ENCODE results near the gene COG7. TPM values are rescaled to one million over a fixed set of nuclear protein-coding genes. Genes with fewer than 3 reads are reported as not detected.
"Not testable (repeated sequence)": the region's sequence is repeated elsewhere in the genome, so short reads cannot be mapped to it uniquely, and the experiment has no call there.

Gene COG7
- total and polyA plus RNA-seq, 7 donors = 6.7 to 14.7 (median 9.4) TPM

GRCh38 chr16:23469814-23470213 lies 16.8 kb upstream of the COG7 start:
- WGBS, 3 donors = 35 to 59% (median 46%) methylated on average over 6 of the region's 6 CpGs
- TF ChIP-seq CTCF (IDR thresholded peaks at IDR 0.05) = no peak
- H3K4me1 ChIP-seq = peaks cover 7% of the 10 kb centered on the region

GRCh38 chr16:23466162-23466885 lies 13.3 kb upstream of the COG7 start:
- H3K27ac ChIP-seq = peak overlapping the region; percentile 66
- DNase-seq = peak; percentile 33 to 85
- no peaks in the 10 kb centered on the region for H3K27me3 ChIP-seq (ENCODE audit: insufficient read depth in 3 of 3, low read length in 2 of 3)
- H3K4me3 ChIP-seq = no peak overlapping the region
- peaks cover 20% of the 10 kb centered on the region for H3K4me1 ChIP-seq
- H3K9me3 ChIP-seq = no peaks in the 10 kb centered on the region
- TF ChIP-seq CTCF (IDR thresholded peaks at IDR 0.05) = no peak
- H3K36me3 ChIP-seq (ENCODE audit: insufficient read depth in 1 of 2, low read depth in 1 of 2) = peaks cover 9 to 63% of the 10 kb centered on the region in 2 donors
- ATAC-seq = peak; percentile 81 to 90 (median 84)
- 55 to 72% (median 57%) methylated on average over 4 of the region's 4 CpGs for WGBS, 3 donors
- intact Hi-C loops (cut with DNase I) = no loop called here

More at GRCh38 chr16:23469814-23470213, 16.8 kb upstream of the COG7 start:
- H3K27me3 ChIP-seq (ENCODE audit: insufficient read depth in 3 of 3, low read length in 2 of 3) = no peaks in the 10 kb centered on the region
- peak overlapping the region; percentile 5 for H3K27ac ChIP-seq
- H3K4me3 ChIP-seq = no peak overlapping the region
- intact Hi-C loops (cut with DNase I) = no loop called here
- H3K9me3 ChIP-seq = no peaks in the 10 kb centered on the region
- peak; percentile 62 to 67 (median 64) for ATAC-seq
- no peak for DNase-seq
- peaks cover 15 to 94% of the 10 kb centered on the region in 2 donors for H3K36me3 ChIP-seq (ENCODE audit: insufficient read depth in 1 of 2, low read depth in 1 of 2)

GRCh38 chr16:23465179-23465578 lies 12.2 kb upstream of the COG7 start:
- no peaks in the 10 kb centered on the region for H3K27me3 ChIP-seq (ENCODE audit: insufficient read depth in 3 of 3, low read length in 2 of 3)
- 93 to 95% (median 94%) methylated on average over 2 of the region's 2 CpGs for WGBS, 3 donors
- H3K4me3 ChIP-seq = no peak overlapping the region
- H3K9me3 ChIP-seq = no peaks in the 10 kb centered on the region
- ATAC-seq (no peak), DNase-seq (no peak)
- peaks cover 20% of the 10 kb centered on the region for H3K4me1 ChIP-seq
- H3K27ac ChIP-seq = no peak overlapping the region
- H3K36me3 ChIP-seq (ENCODE audit: insufficient read depth in 1 of 2, low read depth in 1 of 2) = peaks cover 9 to 63% of the 10 kb centered on the region in 2 donors
- TF ChIP-seq CTCF (IDR thresholded peaks at IDR 0.05) = no peak
- intact Hi-C loops (cut with DNase I) = no loop called here

- Histone ChIP-seq H3K4me1 (peaks cover 20% of the 10 kb centered on the region), H3K27me3 (ENCODE audit: insufficient read depth in 3 of 3, low read length in 2 of 3) (no peaks in the 10 kb centered on the region), H3K9me3 (no peaks in the 10 kb centered on the region), H3K27ac (peak overlapping the region; percentile 13), H3K4me3 (no peak overlapping the region), H3K36me3 (ENCODE audit: insufficient read depth in 1 of 2, low read depth in 1 of 2) (peaks cover 5 to 53% of the 10 kb centered on the region in 2 donors)
- WGBS, 3 donors = 30 to 35% (median 33%) methylated on average over 1 of the region's 1 CpG
- ATAC-seq (no peak), DNase-seq (no peak)
- intact Hi-C loops (cut with DNase I) = no loop called here
- no peak for TF ChIP-seq CTCF (IDR thresholded peaks at IDR 0.05)
Measured at GRCh38 chr16:23464196-23464595, 11.2 kb upstream of the COG7 start.

GRCh38 chr16:23462994-23463393 lies 10.0 kb upstream of the COG7 start:
- 15 to 19% (median 17%) methylated on average over 5 of the region's 6 CpGs for WGBS, 3 donors
- intact Hi-C loops (cut with DNase I) = not testable (repeated sequence)

More at GRCh38 chr16:23462994-23463393, 10.0 kb upstream of the COG7 start:
- H3K27ac ChIP-seq; H3K27me3 ChIP-seq (ENCODE audit: insufficient read depth in 3 of 3, low read length in 2 of 3); H3K4me3 ChIP-seq; H3K9me3 ChIP-seq: not testable (repeated sequence)
- peak; percentile 79 to 88 for DNase-seq
- peaks cover 20% of the 10 kb centered on the region for H3K4me1 ChIP-seq
- H3K36me3 ChIP-seq (ENCODE audit: insufficient read depth in 1 of 2, low read depth in 1 of 2) = peaks cover 2 to 41% of the 10 kb centered on the region in 2 donors
- peak; percentile 38 to 74 (median 46) for ATAC-seq

Measured in psoas muscle (tissue), 8 donors.